ENCODE data around the gene PRR5L.
A peak's percentile ranks its signal among the peaks of the same experiment; 100 is the strongest.
"Not testable (repeated sequence)": the region's sequence is repeated elsewhere in the genome, so short reads cannot be mapped to it uniquely, and the experiment has no call there.

PRR5L gene

GRCh38 chr11:36282926-36283325 is 13.2 kb upstream of the PRR5L start:
- no peak for DNase-seq

GRCh38 chr11:36288442-36289225 is 7.5 kb upstream of the PRR5L start:
- no peak for DNase-seq

- DNase-seq = peak; percentile 96
Observed at GRCh38 chr11:36289226-36289852, 6.7 kb upstream of the PRR5L start, which contains the start of gene COMMD9. TSS of gene COMMD9 (minus strand) at chr11:36289424. CDS start at chr11:36289412, 12 bp downstream.

- peak; percentile 46 for DNase-seq
Observed at GRCh38 chr11:36292311-36292722, 3.8 kb upstream of the PRR5L start.

GRCh38 chr11:36296884-36297543 is 926 bp downstream of the PRR5L start:
- no peak for DNase-seq

GRCh38 chr11:36300650-36301049 is 4.6 kb downstream of the PRR5L start:
- DNase-seq = peak; percentile 54

GRCh38 chr11:36304351-36304750 is 8.3 kb downstream of the PRR5L start:
- no peak for DNase-seq

- DNase-seq = no peak
Observed at GRCh38 chr11:36305047-36305446, 9.0 kb downstream of the PRR5L start.

GRCh38 chr11:36306888-36307287 is 10.8 kb downstream of the PRR5L start:
- DNase-seq = no peak

GRCh38 chr11:36308577-36308976 is 12.5 kb downstream of the PRR5L start:
- no peak for DNase-seq

GRCh38 chr11:36309779-36310178 is 13.7 kb downstream of the PRR5L start:
- no peak for DNase-seq

GRCh38 chr11:36311926-36312595 is 16.0 kb downstream of the PRR5L start:
- DNase-seq = peak; percentile 86

- DNase-seq = no peak
Observed at GRCh38 chr11:36312611-36313472, 16.8 kb downstream of the PRR5L start.

- no peak for DNase-seq
Observed at GRCh38 chr11:36313750-36314433, 17.8 kb downstream of the PRR5L start.

GRCh38 chr11:36314434-36314767 is 18.3 kb downstream of the PRR5L start:
- DNase-seq = no peak

GRCh38 chr11:36316049-36316448 is 20.0 kb downstream of the PRR5L start:
- no peak for DNase-seq

- DNase-seq = no peak
Observed at GRCh38 chr11:36317992-36318391, 21.9 kb downstream of the PRR5L start.

- not testable (repeated sequence) for DNase-seq
Observed at GRCh38 chr11:36324956-36325355, 28.9 kb downstream of the PRR5L start.

- DNase-seq = not testable (repeated sequence)
Observed at GRCh38 chr11:36325403-36325802, 29.3 kb downstream of the PRR5L start.

- DNase-seq = no peak
Observed at GRCh38 chr11:36326524-36327419, 30.7 kb downstream of the PRR5L start.
